SK-N-SH treated with all-trans-retinoic acid at 6 μM for 48 hours (cell line): ENCODE measurements around the gene RGS6.

Experiments used
- CSDC2 ChIP-seq: fragments of 250-450 bp; sonication (Bioruptor Pico); IDR thresholded peaks from 2 replicates; pipeline ENCODE4 v1.5.0; 2020; ENCODE audit warnings: mild to moderate bottlenecking, moderate library complexity
- ZFP3 ChIP-seq: fragments of 250-450 bp; sonication (Bioruptor Pico); IDR thresholded peaks from 2 replicates; pipeline ENCODE4 v1.5.0; 2020; ENCODE audit warnings: mild to moderate bottlenecking, moderate library complexity
- ZFP30 ChIP-seq: fragments of 450-650 bp; formaldehyde crosslinking; IDR thresholded peaks from 2 replicates; pipeline ENCODE4 v1.5.0; 2022; ENCODE audit warnings: mild to moderate bottlenecking, moderate library complexity
- ZNF8 ChIP-seq: fragments of 450-650 bp; formaldehyde crosslinking; IDR thresholded peaks from 2 replicates; pipeline ENCODE4 v1.5.0; 2020; ENCODE audit warnings: mild to moderate bottlenecking, moderate library complexity
- TF ChIP-seq, protein P1 (sequence below): fragments of 250-450 bp; sonication (Bioruptor Pico); IDR thresholded peaks from 2 replicates; pipeline ENCODE4 v1.8.0; 2020; ENCODE audit warnings: mild to moderate bottlenecking, moderate library complexity, borderline replicate concordance

DNA sequence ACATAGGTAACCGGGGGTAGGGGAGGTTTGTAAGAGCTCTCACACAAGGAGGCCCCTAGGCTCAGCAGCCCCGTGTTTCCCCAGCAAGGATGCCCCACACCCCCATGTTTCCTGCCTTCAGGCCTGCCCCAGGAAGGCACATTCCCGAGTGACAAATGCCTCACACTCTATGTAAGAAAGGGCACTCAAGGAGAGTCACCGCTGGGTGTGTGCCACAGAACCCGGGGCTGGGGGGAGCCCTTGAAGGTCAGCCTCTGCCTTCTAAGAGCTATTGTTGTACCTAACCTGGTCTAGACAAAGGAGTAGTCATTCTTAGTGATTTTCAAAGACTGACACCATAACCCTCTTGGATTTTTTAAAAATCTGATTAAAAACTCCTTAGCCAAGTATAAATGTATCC is 628.1 kb downstream of the RGS6 start:
- TF ChIP-seq ZFP30 (CRISPR knock-in tag) (no peak), ZNF8 (CRISPR knock-in tag) (no peak), CSDC2 (CRISPR knock-in tag) (no peak), ZFP3 (no peak)
- TF ChIP-seq, protein P1, sequence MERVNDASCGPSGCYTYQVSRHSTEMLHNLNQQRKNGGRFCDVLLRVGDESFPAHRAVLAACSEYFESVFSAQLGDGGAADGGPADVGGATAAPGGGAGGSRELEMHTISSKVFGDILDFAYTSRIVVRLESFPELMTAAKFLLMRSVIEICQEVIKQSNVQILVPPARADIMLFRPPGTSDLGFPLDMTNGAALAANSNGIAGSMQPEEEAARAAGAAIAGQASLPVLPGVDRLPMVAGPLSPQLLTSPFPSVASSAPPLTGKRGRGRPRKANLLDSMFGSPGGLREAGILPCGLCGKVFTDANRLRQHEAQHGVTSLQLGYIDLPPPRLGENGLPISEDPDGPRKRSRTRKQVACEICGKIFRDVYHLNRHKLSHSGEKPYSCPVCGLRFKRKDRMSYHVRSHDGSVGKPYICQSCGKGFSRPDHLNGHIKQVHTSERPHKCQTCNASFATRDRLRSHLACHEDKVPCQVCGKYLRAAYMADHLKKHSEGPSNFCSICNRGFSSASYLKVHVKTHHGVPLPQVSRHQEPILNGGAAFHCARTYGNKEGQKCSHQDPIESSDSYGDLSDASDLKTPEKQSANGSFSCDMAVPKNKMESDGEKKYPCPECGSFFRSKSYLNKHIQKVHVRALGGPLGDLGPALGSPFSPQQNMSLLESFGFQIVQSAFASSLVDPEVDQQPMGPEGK (CRISPR knock-in tag), result no peak
